B cell (primary cell): ENCODE data around the gene ZC3H7A.

Source experiments
- EZH2 ChIP-seq: IDR thresholded peaks from 2 replicates; pipeline ENCODE4 v1.6.1; 2012; ENCODE audit warnings: borderline replicate concordance, low read depth, mild to moderate bottlenecking, moderate library complexity, low read length; ENCODE audit not compliant: insufficient read depth, poor library complexity, severe bottlenecking
- TF ChIP-seq, protein P1 (sequence below): fragments of 200-600 bp; IDR thresholded peaks from one replicate; pipeline ENCODE4 v1.8.0; 2022; ENCODE audit warnings: antibody characterized with exemption, mild to moderate bottlenecking

- TF ChIP-seq, protein P1, sequence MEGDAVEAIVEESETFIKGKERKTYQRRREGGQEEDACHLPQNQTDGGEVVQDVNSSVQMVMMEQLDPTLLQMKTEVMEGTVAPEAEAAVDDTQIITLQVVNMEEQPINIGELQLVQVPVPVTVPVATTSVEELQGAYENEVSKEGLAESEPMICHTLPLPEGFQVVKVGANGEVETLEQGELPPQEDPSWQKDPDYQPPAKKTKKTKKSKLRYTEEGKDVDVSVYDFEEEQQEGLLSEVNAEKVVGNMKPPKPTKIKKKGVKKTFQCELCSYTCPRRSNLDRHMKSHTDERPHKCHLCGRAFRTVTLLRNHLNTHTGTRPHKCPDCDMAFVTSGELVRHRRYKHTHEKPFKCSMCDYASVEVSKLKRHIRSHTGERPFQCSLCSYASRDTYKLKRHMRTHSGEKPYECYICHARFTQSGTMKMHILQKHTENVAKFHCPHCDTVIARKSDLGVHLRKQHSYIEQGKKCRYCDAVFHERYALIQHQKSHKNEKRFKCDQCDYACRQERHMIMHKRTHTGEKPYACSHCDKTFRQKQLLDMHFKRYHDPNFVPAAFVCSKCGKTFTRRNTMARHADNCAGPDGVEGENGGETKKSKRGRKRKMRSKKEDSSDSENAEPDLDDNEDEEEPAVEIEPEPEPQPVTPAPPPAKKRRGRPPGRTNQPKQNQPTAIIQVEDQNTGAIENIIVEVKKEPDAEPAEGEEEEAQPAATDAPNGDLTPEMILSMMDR, result no peak
- TF ChIP-seq EZH2, result no peak
Measured at GRCh38 chr16:11843861-11844260, 46.8 kb upstream of the ZC3H7A start.
